Activated CD4-positive, alpha-beta T cell treated with anti-CD3 and anti-CD28 coated beads, Interleukin-2, amount 50 U/mL, for 1 hour (primary cell): ENCODE data around the gene CCRL2.

Experiments
- DNase-seq: peaks from one replicate; pipeline ENCODE4 v3.0.0-alpha.2; 2020

Gene CCRL2, protein sequence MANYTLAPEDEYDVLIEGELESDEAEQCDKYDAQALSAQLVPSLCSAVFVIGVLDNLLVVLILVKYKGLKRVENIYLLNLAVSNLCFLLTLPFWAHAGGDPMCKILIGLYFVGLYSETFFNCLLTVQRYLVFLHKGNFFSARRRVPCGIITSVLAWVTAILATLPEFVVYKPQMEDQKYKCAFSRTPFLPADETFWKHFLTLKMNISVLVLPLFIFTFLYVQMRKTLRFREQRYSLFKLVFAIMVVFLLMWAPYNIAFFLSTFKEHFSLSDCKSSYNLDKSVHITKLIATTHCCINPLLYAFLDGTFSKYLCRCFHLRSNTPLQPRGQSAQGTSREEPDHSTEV

DNA sequence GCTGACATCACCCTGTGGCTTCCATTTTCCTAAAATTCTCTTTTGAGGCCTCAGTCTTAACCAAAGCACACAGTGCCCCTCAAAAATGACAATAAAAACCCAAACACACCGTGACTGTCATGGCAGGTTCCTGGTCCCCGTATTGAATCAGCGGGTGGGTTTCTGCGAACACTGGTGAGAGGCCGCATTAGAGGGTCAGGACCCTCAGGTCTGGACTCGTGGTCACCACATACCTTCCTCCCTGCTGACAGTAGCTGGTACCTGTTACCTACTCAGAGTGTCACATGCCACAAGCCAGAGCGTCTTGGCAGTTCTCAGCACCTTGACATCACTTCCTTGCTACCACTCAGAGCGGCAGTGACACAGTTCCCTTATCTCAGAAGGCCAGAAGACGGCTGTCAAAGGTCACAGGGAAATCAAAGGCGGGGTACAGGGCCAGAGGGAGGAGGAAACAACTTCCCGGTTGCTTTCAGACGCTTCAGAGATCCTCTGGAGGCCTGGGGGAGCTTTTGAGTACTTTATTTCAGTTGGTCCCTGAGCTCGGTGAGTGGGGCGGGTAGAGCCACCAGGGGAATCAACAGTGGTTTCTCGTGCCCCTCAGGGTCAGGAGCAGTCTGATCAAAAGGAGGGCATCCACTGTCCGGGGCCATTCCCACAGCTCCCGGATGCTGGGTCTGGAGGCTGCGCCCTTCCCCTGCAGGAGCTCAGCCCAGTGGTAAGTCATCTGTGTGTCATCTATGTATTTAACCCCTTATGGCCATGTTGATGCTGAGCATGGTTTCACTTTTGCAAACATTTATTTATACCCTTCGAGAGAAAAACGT, at the start of gene CCRL2, which contains the start of gene CCR5AS:
TSS of gene CCRL2 (plus strand) at position 472 of the 824 bp plus-strand sequence. CDS start 821 bp downstream, outside the sequence.
TSS of gene CCR5AS (minus strand) at position 279 of the 824 bp plus-strand sequence.
- peak; percentile 12 for DNase-seq

DNA sequence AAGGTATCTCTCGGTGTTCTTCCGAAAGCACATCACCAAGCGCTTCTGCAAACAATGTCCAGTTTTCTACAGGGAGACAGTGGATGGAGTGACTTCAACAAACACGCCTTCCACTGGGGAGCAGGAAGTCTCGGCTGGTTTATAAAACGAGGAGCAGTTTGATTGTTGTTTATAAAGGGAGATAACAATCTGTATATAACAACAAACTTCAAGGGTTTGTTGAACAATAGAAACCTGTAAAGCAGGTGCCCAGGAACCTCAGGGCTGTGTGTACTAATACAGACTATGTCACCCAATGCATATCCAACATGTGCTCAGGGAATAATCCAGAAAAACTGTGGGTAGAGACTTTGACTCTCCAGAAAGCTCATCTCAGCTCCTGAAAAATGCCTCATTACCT, 48.6 kb upstream of the CCRL2 start:
- DNase-seq = no peak

GRCh38 chr3:46359733-46360493, 47.1 kb upstream of the CCRL2 start:
- DNase-seq = no peak

GRCh38 chr3:46360907-46361306, 46.2 kb upstream of the CCRL2 start:
- no peak for DNase-seq

GRCh38 chr3:46361408-46362283, 45.4 kb upstream of the CCRL2 start:
- no peak for DNase-seq

DNA sequence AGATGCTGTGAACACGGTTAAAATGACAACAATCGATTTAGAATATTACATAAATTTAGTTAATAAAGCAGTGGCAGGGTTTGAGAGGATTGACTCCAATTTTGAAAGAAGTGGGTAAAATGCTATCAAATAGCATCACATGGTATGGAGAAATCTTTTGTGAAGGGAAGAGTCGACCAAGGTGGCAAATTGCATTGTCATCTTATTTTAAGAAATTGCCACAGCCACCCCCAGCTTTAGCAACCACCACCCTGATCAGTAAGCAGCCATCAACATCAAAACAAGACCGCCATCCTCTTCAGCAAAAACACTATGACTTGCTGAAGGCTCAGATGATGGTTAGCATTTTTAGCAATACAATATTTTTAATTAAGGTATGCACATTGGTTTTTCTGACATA, 42.0 kb upstream of the CCRL2 start:
- no peak for DNase-seq

DNA sequence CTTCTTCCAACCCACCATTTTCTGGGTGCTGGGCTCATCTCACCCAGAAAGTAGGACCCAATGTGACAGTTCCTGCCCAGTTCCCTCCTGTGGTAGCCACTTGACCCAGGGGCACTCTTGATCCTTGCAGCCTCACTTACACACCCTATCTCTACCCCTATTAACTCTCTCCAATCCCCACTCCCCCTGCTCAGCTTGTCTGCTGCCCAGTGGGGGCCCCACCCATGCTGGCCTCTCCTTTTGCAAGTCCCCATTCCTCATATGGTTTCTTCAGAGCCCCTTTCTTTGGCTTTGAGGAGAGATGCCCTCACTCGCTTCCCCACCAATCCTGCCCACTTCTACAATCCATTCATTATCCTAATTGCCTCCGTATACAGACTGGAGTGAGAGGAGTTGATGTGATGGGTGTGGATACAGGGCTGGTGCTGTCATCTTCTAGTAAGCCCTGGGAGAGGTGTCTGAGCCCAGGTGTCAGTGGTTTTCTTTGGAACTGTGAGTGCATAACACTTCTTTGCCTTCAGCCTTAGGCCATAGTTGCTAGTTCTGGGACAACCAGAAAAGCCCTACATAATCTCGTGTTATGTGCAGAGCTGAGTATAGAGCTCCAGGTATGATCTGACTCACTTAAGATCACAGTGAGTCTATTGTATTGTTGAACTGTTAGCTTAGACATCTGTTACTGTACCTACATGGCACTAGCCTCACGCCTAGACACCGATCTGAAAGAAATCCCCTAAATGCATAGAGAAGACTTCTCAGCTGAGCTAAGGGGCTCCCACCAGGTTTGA, 41.1 kb upstream of the CCRL2 start:
- no peak for DNase-seq

- DNase-seq = no peak
These were observed 39.2 kb upstream of the CCRL2 start for GRCh38 chr3:46367811-46368210.

GRCh38 chr3:46368569-46368968, 38.5 kb upstream of the CCRL2 start:
- peak; percentile 49 for DNase-seq

DNA sequence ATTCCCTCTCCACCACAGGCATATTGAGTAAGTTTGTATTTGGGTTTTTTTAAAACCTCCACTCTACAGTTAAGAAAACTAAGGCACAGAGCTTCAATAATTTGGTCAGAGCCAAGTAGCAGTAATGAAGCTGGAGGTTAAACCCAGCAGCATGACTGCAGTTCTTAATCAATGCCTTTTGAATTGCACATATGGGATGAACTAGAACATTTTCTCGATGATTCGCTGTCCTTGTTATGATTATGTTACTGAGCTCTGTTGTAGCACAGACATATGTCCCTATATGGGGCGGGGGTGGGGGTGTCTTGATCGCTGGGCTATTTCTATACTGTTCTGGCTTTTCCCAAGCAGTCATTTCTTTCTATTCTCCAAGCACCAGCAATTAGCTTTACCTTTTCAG, 37.9 kb upstream of the CCRL2 start:
- DNase-seq = no peak

DNA sequence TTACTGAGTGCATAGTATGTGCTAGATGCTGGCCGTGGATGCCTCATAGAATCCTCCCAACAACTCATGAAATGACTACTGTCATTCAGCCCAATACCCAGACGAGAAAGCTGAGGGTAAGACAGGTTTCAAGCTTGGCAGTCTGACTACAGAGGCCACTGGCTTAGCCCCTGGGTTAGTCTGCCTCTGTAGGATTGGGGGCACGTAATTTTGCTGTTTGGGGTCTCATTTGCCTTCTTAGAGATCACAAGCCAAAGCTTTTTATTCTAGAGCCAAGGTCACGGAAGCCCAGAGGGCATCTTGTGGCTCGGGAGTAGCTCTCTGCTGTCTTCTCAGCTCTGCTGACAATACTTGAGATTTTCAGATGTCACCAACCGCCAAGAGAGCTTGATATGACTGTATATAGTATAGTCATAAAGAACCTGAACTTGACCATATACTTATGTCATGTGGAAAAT, 37.4 kb upstream of the CCRL2 start:
- no peak for DNase-seq

- no peak for DNase-seq
These were observed 36.1 kb upstream of the CCRL2 start, which contains the start of gene CCR5 for GRCh38 chr3:46370839-46371518. CCR5 (plus strand) TSS chr3:46370946; CDS start chr3:46372903, 1,957 bp downstream.

DNA sequence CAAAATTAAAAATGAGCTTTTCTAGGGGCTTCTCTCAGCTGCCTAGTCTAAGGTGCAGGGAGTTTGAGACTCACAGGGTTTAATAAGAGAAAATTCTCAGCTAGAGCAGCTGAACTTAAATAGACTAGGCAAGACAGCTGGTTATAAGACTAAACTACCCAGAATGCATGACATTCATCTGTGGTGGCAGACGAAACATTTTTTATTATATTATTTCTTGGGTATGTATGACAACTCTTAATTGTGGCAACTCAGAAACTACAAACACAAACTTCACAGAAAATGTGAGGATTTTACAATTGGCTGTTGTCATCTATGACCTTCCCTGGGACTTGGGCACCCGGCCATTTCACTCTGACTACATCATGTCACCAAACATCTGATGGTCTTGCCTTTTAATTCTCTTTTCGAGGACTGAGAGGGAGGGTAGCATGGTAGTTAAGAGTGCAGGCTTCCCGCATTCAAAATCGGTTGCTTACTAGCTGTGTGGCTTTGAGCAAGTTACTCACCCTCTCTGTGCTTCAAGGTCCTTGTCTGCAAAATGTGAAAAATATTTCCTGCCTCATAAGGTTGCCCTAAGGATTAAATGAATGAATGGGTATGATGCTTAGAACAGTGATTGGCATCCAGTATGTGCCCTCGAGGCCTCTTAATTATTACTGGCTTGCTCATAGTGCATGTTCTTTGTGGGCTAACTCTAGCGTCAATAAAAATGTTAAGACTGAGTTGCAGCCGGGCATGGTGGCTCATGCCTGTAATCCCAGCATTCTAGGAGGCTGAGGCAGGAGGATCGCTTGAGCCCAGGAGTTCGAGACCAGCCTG, 35.3 kb upstream of the CCRL2 start:
- no peak for DNase-seq

DNA sequence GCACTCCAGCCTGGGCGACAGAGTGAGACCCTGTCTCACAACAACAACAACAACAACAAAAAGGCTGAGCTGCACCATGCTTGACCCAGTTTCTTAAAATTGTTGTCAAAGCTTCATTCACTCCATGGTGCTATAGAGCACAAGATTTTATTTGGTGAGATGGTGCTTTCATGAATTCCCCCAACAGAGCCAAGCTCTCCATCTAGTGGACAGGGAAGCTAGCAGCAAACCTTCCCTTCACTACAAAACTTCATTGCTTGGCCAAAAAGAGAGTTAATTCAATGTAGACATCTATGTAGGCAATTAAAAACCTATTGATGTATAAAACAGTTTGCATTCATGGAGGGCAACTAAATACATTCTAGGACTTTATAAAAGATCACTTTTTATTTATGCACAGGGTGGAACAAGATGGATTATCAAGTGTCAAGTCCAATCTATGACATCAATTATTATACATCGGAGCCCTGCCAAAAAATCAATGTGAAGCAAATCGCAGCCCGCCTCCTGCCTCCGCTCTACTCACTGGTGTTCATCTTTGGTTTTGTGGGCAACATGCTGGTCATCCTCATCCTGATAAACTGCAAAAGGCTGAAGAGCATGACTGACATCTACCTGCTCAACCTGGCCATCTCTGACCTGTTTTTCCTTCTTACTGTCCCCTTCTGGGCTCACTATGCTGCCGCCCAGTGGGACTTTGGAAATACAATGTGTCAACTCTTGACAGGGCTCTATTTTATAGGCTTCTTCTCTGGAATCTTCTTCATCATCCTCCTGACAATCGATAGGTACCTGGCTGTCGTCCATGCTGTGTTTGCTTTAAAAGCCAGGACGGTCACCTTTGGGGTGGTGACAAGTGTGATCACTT, 34.3 kb upstream of the CCRL2 start:
- no peak for DNase-seq

DNA sequence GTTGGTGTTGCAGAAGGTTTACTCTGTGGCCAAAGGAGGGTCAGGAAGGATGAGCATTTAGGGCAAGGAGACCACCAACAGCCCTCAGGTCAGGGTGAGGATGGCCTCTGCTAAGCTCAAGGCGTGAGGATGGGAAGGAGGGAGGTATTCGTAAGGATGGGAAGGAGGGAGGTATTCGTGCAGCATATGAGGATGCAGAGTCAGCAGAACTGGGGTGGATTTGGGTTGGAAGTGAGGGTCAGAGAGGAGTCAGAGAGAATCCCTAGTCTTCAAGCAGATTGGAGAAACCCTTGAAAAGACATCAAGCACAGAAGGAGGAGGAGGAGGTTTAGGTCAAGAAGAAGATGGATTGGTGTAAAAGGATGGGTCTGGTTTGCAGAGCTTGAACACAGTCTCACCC, 32.3 kb upstream of the CCRL2 start:
- no peak for DNase-seq

- no peak for DNase-seq
These were observed 31.8 kb upstream of the CCRL2 start for GRCh38 chr3:46375218-46375617.

DNA sequence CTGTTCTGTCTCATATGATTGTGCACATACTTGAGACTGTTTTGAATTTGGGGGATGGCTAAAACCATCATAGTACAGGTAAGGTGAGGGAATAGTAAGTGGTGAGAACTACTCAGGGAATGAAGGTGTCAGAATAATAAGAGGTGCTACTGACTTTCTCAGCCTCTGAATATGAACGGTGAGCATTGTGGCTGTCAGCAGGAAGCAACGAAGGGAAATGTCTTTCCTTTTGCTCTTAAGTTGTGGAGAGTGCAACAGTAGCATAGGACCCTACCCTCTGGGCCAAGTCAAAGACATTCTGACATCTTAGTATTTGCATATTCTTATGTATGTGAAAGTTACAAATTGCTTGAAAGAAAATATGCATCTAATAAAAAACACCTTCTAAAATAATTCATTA, 31.2 kb upstream of the CCRL2 start:
- no peak for DNase-seq

GRCh38 chr3:46378426-46378942, 28.6 kb upstream of the CCRL2 start:
- DNase-seq = peak; percentile 56
